Left lobe of liver (tissue), 2 donors: ENCODE results near the gene YTHDC1. TPM values are rescaled to one million over a fixed set of nuclear protein-coding genes. Genes with fewer than 3 reads are reported as not detected.
"Not testable (repeated sequence)": the region's sequence is repeated elsewhere in the genome, so short reads cannot be mapped to it uniquely, and the experiment has no call there.

Source experiments
- ATAC-seq: fragments of 200-7000 bp; cut with Tn5 transposase; one replicate; pipeline ENCODE4 v1.9.1; 2020; ENCODE audit warnings: mild to moderate bottlenecking, moderate library complexity
- DNase-seq: peaks from one replicate; pipeline ENCODE4 v3.0.0-alpha.2; 2020; ENCODE audit warnings: low spot score
- total RNA-seq: library from RNA; stranded (reverse); gene quantifications from one replicate; pipeline ENCODE4 v1.2.1, GENCODE V29; 2021
- donor health status: DM: no; HTN: no; CAD: no; lungs with moderate emphysema.
- donor health status: DM: no; HTN: yes; CAD: no.

The YTHDC1 gene
- 25.2 TPM for total RNA-seq

- DNase-seq (peak; percentile 97), ATAC-seq (peak; percentile 97)
These were observed at the start of gene YTHDC1 for GRCh38 chr4:68349649-68350360. YTHDC1 (minus strand) TSS chr4:68350090; CDS start chr4:68349753, 337 bp downstream.

- DNase-seq (no peak), ATAC-seq (no peak)
These were observed 49.4 kb upstream of the YTHDC1 start for GRCh38 chr4:68399306-68399705.

- ATAC-seq = no peak
- DNase-seq = no peak
These were observed 46.9 kb upstream of the YTHDC1 start for GRCh38 chr4:68396756-68397155.

- DNase-seq (no peak), ATAC-seq (no peak)
These were observed 41.5 kb upstream of the YTHDC1 start for GRCh38 chr4:68391436-68391835.

- DNase-seq = no peak
- ATAC-seq = no peak
These were observed 40.5 kb upstream of the YTHDC1 start for GRCh38 chr4:68390205-68390935.

- ATAC-seq, DNase-seq: not testable (repeated sequence)
These were observed 39.6 kb upstream of the YTHDC1 start for GRCh38 chr4:68389386-68389913.

GRCh38 chr4:68388347-68388865 lies 38.5 kb upstream of the YTHDC1 start:
- ATAC-seq = no peak
- DNase-seq = no peak

- no peak for ATAC-seq
- DNase-seq = no peak
These were observed 35.4 kb upstream of the YTHDC1 start for GRCh38 chr4:68385267-68385666.

GRCh38 chr4:68383115-68383514 lies 33.2 kb upstream of the YTHDC1 start:
- no peak for DNase-seq
- ATAC-seq = no peak

GRCh38 chr4:68378226-68378625 lies 28.3 kb upstream of the YTHDC1 start:
- ATAC-seq (no peak), DNase-seq (no peak)

GRCh38 chr4:68375667-68376559 lies 26.0 kb upstream of the YTHDC1 start:
- DNase-seq (peak; percentile 46), ATAC-seq (peak; percentile 94)

- ATAC-seq (peak; percentile 90), DNase-seq (peak; percentile 67)
These were observed 23.6 kb upstream of the YTHDC1 start for GRCh38 chr4:68373513-68373912.

GRCh38 chr4:68372588-68372987 lies 22.7 kb upstream of the YTHDC1 start:
- ATAC-seq (no peak), DNase-seq (no peak)

- ATAC-seq (no peak), DNase-seq (no peak)
These were observed 19.4 kb upstream of the YTHDC1 start for GRCh38 chr4:68369142-68369805.

GRCh38 chr4:68368691-68369131 lies 18.8 kb upstream of the YTHDC1 start:
- DNase-seq (no peak), ATAC-seq (no peak)

GRCh38 chr4:68367835-68368234 lies 17.9 kb upstream of the YTHDC1 start:
- no peak for DNase-seq
- no peak for ATAC-seq

GRCh38 chr4:68366600-68366999 lies 16.7 kb upstream of the YTHDC1 start:
- DNase-seq = no peak
- no peak for ATAC-seq

- ATAC-seq (no peak), DNase-seq (no peak)
These were observed 15.2 kb upstream of the YTHDC1 start for GRCh38 chr4:68365068-68365467.

- ATAC-seq (no peak), DNase-seq (no peak)
These were observed 11.3 kb upstream of the YTHDC1 start for GRCh38 chr4:68361146-68361589.
